Adipocyte (in vitro differentiated cells): ENCODE data around the gene NFIL3.
"Not testable (repeated sequence)": the region's sequence is repeated elsewhere in the genome, so short reads cannot be mapped to it uniquely, and the experiment has no call there.

Source experiments
- DNase-seq: peaks from one replicate; pipeline ENCODE4 v3.0.0-alpha.2; 2015; ENCODE audit warnings: low read depth
- H3K27me3 ChIP-seq: replicated peaks from 2 replicates; pipeline ENCODE4 v1.7.0; 2013; ENCODE audit warnings: mild to moderate bottlenecking, low read length, moderate library complexity; ENCODE audit not compliant: control insufficient read depth, insufficient read depth
- H3K36me3 ChIP-seq: 2 replicates; pipeline ENCODE4 v1.7.0; 2013; ENCODE audit warnings: low read length, mild to moderate bottlenecking, moderate library complexity; ENCODE audit not compliant: control insufficient read depth, insufficient read depth, severe bottlenecking
- H3K4me1 ChIP-seq: 2 replicates; pipeline ENCODE4 v1.7.0; 2013; ENCODE audit warnings: mild to moderate bottlenecking, low read length, moderate library complexity; ENCODE audit not compliant: control insufficient read depth, insufficient read depth
- H3K4me3 ChIP-seq: 2 replicates; pipeline ENCODE4 v1.7.0; 2013; ENCODE audit warnings: mild to moderate bottlenecking, low read length, moderate library complexity
- H3K9ac ChIP-seq: 2 replicates; pipeline ENCODE4 v1.7.0; 2013; ENCODE audit warnings: mild to moderate bottlenecking, low read length, moderate library complexity
- H3K9me3 ChIP-seq: 2 replicates; pipeline ENCODE4 v1.7.0; 2013; ENCODE audit warnings: mild to moderate bottlenecking, low read length, moderate library complexity; ENCODE audit not compliant: control insufficient read depth

The NFIL3 gene, protein sequence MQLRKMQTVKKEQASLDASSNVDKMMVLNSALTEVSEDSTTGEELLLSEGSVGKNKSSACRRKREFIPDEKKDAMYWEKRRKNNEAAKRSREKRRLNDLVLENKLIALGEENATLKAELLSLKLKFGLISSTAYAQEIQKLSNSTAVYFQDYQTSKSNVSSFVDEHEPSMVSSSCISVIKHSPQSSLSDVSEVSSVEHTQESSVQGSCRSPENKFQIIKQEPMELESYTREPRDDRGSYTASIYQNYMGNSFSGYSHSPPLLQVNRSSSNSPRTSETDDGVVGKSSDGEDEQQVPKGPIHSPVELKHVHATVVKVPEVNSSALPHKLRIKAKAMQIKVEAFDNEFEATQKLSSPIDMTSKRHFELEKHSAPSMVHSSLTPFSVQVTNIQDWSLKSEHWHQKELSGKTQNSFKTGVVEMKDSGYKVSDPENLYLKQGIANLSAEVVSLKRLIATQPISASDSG

DNA sequence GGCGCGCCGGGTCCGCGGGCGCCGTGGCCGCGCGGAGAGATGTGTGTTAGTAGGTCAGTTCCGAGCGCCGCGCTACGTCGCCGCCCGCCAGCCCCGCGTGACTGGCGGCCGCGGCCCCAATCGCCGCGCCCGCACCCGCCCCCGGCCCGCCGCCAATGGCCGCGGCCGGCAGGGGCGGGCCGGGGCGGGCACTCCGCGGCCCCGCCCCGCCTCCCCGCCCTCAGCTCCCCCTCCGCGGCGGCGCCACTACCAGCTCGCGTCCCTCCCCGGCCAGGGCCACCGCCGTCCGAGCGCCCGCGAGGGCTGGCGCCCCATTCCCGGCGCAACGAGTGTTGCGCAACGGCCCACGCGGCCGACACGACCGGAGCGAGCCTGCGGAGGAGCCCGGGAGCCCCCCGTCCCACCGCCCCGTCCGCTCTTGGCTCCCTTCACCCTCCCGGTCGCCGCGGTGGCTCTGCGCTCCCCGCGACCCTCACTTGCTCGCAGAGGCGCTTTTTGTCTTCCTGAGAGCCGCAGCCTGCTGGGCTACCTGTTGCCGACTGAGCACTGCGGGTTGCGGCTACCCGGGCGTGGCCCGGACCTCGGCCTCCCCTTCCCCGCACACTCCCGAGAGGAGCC, at the start of gene NFIL3:
TSS of gene NFIL3 (minus strand) at position 48 of the 618 bp plus-strand sequence. CDS start 13,098 bp downstream, outside the sequence.
- peak within 1 kb of the TSS; percentile 90 for H3K4me3 ChIP-seq
- H3K9ac ChIP-seq: peak within 1 kb of the TSS; percentile 99
- no peaks in the 10 kb centered on the region for H3K27me3 ChIP-seq
- H3K9me3 ChIP-seq: no peaks in the 10 kb centered on the region
- H3K4me1 ChIP-seq: peaks cover 60% of the 10 kb centered on the region
- no peaks in the 10 kb centered on the region for H3K36me3 ChIP-seq
- peak; percentile 96 for DNase-seq

DNA sequence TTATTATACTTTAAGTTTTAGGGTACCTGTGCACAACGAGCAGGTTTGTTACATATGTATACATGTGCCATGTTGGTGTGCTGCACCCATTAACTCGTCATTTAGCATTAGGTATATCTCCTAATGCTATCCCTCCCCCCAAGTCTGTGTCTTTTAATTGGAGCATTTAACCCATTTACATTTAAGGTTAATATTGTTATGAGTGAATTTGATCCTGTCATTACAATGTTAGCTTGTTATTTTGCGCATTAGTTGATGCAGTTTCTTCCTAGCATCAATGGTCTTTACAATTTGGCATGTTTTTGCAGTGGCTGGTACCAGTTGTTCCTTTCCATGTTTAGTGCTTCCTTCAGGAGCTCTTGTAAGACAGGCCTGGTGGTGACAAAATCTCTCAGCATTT, 47.9 kb upstream of the NFIL3 start:
- not testable (repeated sequence) for H3K9ac ChIP-seq, DNase-seq, H3K9me3 ChIP-seq, H3K4me1 ChIP-seq, H3K27me3 ChIP-seq, H3K36me3 ChIP-seq, H3K4me3 ChIP-seq

DNA sequence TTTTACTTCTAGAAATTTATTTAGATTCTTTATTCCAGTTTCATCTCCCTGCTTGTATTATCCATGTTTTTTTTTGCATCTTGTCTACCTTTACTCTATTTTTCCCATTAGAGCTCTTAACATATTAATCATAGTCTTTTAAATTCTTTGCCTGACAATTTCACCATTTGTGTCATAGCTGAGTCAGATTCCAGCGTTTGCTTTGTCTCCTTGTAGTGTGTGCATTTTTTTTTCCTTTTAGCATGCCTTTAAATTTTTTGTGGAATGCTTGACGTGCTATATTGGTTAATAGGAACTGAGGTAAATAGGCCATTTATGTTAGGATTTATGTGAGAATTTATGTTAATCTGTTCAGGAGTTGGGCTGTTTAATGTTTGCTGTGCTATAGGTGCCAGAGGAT, 41.8 kb upstream of the NFIL3 start:
- H3K27me3 ChIP-seq: no peaks in the 10 kb centered on the region
- H3K9ac ChIP-seq: no peak overlapping the region
- no peak overlapping the region for H3K4me3 ChIP-seq
- no peak for DNase-seq
- peaks cover 6% of the 10 kb centered on the region for H3K9me3 ChIP-seq
- peaks cover 5% of the 10 kb centered on the region for H3K4me1 ChIP-seq
- H3K36me3 ChIP-seq: no peaks in the 10 kb centered on the region

DNA sequence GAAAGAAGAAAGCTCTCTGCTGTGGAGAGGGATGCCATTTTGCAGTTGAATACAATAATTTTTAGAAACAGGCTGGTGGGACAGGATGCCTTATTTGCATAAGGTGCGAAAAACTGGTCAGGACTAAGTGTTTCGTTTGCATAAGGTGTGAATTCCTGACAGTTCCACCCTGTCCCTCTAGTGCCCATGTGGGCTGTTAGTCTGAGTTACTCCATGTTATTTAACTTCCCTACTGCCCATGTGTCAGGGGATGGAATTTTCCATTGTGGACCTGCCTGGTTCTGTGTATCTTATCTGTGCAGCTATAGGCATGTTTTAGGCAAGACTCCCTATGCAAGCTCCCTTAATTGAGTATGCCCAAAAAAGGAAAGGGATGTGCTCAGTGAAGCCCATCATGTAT, 35.3 kb upstream of the NFIL3 start:
- Histone ChIP-seq H3K36me3 (no peaks in the 10 kb centered on the region), H3K9ac (no peak overlapping the region), H3K4me3 (no peak overlapping the region), H3K4me1 (no peaks in the 10 kb centered on the region), H3K9me3 (peaks cover 5% of the 10 kb centered on the region), H3K27me3 (no peaks in the 10 kb centered on the region)
- no peak for DNase-seq

DNA sequence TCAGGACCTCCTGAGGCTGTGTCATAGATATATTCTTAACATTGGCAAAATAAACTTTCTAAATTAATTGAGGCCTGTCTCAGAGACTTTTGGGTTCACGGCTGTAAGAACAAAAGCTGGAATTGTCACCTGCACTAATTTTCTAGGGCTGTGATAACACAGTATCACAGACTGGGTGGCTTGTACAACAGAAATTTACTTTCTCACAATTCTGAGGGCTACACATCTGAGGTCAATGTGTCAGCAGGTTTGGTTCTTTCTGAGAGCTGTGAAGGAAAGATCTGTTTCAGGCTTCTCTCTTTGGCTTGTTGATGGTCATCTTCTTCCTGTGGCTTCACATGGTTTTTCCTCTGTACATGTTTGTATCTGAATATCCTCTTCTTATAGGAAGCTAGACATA, 29.2 kb upstream of the NFIL3 start:
- H3K36me3 ChIP-seq: no peaks in the 10 kb centered on the region
- no peaks in the 10 kb centered on the region for H3K27me3 ChIP-seq
- H3K9me3 ChIP-seq: peaks cover 5% of the 10 kb centered on the region
- no peaks in the 10 kb centered on the region for H3K4me1 ChIP-seq
- DNase-seq: no peak
- no peak overlapping the region for H3K4me3 ChIP-seq
- H3K9ac ChIP-seq: no peak overlapping the region

DNA sequence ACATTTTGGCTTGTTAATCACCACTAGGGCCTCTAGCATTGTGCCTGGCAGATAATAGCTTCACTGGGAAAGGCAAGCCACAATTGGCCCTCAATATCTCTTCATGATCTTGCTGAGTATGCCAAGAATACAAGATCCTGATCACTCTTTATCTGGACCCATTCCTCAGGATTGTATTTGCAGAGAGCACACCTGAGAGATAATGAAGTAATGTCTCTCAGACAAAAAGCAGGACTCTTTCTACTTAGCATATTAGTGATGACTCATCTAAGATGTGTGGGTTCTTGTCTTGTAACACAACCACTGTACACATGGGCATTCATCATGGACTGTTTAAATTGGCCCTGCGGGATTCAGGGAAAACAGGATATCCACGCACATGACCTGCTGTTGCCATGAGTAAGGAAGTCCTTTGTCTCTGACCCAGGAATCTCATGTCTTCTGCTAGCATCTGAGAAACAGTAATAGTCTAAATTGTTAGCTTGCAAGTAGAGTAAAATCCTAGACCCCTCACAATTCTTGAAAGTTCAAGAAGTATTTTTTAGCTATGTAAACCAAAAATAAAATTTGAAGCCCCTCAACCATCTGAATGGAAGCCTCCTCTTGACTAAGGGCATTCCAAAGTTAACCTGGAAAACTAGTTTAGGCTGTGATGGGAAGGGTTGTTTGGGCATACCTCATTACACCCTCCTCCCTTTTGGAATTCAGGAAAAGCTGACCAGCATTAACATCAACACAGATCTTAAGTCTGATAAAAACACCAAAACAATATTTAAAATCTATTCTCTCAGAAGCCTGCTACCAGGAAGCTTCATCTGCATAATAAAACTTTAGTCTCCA, 28.0 kb upstream of the NFIL3 start:
- Histone ChIP-seq H3K9ac (no peak overlapping the region), H3K27me3 (no peaks in the 10 kb centered on the region), H3K9me3 (peaks cover 5% of the 10 kb centered on the region), H3K4me1 (no peaks in the 10 kb centered on the region), H3K4me3 (no peak overlapping the region), H3K36me3 (no peaks in the 10 kb centered on the region)
- DNase-seq: no peak

DNA sequence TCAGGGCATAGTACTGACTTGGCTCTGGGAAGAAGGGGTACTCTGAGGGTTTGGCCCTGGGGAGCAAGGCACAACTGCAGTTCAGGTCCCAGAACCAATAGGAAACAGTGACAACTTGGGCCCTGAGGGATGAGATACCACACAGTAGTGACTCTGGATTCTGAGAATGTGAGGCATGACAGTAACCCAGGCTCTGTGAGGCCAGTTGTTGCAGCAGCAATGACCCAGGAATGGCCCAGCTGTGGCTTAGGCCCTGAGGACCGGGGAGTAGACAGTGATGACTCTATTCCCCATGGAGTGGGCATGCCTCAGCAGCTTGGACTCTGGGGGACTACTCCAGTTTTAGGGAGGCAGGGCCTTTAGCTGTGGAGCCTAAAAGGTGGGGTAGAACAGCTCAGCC, 21.5 kb upstream of the NFIL3 start:
- Histone ChIP-seq H3K9me3 (peaks cover 6% of the 10 kb centered on the region), H3K4me1 (peaks cover 2% of the 10 kb centered on the region), H3K9ac (no peak overlapping the region), H3K27me3 (no peaks in the 10 kb centered on the region), H3K36me3 (no peaks in the 10 kb centered on the region), H3K4me3 (no peak overlapping the region)
- no peak for DNase-seq

DNA sequence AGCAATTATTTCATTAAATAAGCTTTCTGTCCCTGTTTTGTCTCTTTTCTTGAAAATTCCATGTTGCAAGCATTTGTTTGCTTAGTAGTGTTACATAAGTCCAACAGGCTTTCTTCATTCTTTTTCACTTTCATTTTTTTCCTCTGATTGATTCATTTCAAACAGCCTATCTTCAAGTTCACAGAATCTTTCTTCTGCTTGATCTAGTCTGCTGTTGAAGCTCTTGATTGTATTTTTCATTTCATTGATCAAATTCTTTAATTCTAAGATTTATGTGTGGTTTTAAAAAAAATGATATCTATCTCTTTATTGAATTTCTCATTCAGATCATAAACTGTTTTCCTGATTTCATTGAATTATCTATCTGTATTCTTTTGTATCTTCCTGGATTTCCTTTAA, 20.4 kb upstream of the NFIL3 start:
- DNase-seq: no peak
- Histone ChIP-seq H3K9me3 (peaks cover 6% of the 10 kb centered on the region), H3K4me1 (peaks cover 2% of the 10 kb centered on the region), H3K9ac (no peak overlapping the region), H3K36me3 (no peaks in the 10 kb centered on the region), H3K4me3 (no peak overlapping the region), H3K27me3 (no peaks in the 10 kb centered on the region)

DNA sequence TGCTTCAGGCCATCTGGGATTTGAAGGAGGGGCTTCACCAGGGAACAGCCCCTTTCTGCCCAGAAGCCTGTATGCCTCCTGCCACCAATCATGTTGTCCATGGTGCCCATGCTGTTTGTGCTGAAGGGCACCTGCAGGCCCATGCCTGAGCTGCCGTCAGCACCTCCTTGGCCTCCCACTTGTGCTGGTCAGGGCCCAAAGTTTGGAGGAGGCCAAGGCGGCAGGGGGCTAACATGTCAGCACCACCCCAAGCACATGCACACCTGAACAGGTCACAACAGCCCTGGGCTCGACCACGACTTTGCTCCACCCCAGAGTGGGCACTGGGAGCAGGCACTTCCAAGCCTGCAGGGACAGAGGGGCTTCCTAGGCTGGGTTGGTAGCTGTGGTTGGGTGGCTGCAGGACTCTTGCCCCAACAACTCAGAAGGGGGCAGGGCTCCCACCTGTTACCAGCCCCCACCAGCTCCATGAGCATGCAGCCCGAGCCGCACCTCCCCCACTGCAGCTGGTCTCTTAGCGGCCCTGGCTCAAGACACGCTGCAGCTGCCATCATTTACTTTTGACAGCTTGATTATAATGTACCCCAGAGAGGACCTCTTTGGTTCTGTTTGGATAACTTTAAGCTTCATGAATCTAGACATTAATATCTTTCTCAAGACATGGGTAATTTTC, 19.8 kb upstream of the NFIL3 start:
- Histone ChIP-seq H3K36me3 (no peaks in the 10 kb centered on the region), H3K9ac (no peak overlapping the region), H3K4me1 (peaks cover 2% of the 10 kb centered on the region), H3K27me3 (no peaks in the 10 kb centered on the region), H3K4me3 (no peak overlapping the region), H3K9me3 (peaks cover 6% of the 10 kb centered on the region)
- no peak for DNase-seq

DNA sequence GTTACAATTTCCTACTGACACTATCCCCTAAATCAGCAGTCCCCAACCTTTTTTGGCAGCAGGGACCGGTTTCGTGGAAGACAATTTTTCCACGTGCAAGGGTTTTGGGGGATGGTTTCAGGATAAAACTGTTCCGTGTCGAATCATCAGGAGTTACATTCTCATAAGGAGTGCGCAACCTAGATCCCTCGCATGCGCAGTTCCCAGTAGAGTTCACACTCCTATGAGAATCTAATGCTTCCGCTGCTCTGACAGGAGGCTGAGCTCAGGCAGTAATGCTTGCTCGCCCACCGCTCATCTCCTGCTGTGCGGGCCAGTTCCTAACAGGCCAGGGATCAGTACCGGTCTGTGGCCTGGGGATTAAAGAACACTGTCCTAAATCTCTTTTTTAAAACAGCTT, 13.2 kb upstream of the NFIL3 start:
- no peak for DNase-seq
- H3K27me3 ChIP-seq: no peaks in the 10 kb centered on the region
- H3K4me3 ChIP-seq: no peak overlapping the region
- no peak overlapping the region for H3K9ac ChIP-seq
- H3K4me1 ChIP-seq: peaks cover 17% of the 10 kb centered on the region
- H3K9me3 ChIP-seq: no peaks in the 10 kb centered on the region
- no peaks in the 10 kb centered on the region for H3K36me3 ChIP-seq

DNA sequence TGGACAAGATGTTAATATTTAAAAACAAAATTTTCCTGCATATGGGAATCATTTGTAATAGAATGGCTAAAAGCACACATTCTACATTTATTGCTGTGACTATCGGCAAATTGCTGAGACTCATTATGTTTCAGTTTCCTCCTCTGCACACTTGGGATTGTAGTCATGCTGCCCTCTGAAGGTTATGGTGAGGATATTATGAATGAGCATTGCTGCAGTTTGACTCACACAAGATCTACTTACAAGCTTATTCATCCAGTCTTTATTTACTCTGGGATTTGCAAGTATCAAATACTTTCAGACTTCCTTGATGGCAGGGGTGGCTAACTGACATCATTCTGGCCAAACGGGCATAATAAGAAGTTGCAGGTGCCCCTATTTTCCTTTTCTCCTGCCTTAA, 9.5 kb upstream of the NFIL3 start:
- Histone ChIP-seq H3K9me3 (no peaks in the 10 kb centered on the region), H3K9ac (peak overlapping the region; percentile 68), H3K4me3 (peak overlapping the region; percentile 55), H3K4me1 (peaks cover 37% of the 10 kb centered on the region), H3K27me3 (no peaks in the 10 kb centered on the region), H3K36me3 (no peaks in the 10 kb centered on the region)
- peak; percentile 92 for DNase-seq
